Mucosa of descending colon (tissue), 3 donors: Measurements from ENCODE around the gene ZCCHC14. TPM values are rescaled to one million over a fixed set of nuclear protein-coding genes. Genes with fewer than 3 reads are reported as not detected.

Source experiments
- ATAC-seq: fragments of 200-7000 bp; cut with Tn5 transposase; one replicate; pipeline ENCODE4 v1.9.1; 2020; ENCODE audit warnings: mild to moderate bottlenecking, moderate library complexity
- DNase-seq, 3 donors: peaks; one replicate each; pipeline ENCODE4 v3.0.0-alpha.2; 2020
- H3K36me3 ChIP-seq: fragments of 200-600 bp; one replicate; pipeline ENCODE4 v1.8.0; 2021; ENCODE audit warnings: low read depth, mild to moderate bottlenecking
- H3K4me1 ChIP-seq: fragments of 200-600 bp; one replicate; pipeline ENCODE4 v1.8.0; 2021; ENCODE audit warnings: low read depth, mild to moderate bottlenecking
- H3K4me3 ChIP-seq: fragments of 200-600 bp; one replicate; pipeline ENCODE4 v1.8.0; 2021; ENCODE audit warnings: mild to moderate bottlenecking
- H3K9me3 ChIP-seq: fragments of 200-600 bp; one replicate; pipeline ENCODE4 v1.8.0; 2021; ENCODE audit warnings: mild to moderate bottlenecking
- intact Hi-C, 2 donors: fragments of 100-400 bp; cut with DNase I in 1 of 2; cut with micrococcal nuclease in 1 of 2; formaldehyde crosslinking; loops; one replicate each; pipeline versions ENCODE4 v1.11.0 to v1.11.1; 2022; cut with DNase I, micrococcal nuclease
- total RNA-seq, 3 donors: library from RNA; stranded (reverse); fragmentation: NEBNext Ultra II Directional in 2 of 3; extraction: Animal tissue kit (Norgen Biotek cat#: 25700) in 2 of 3; gene quantifications; one replicate each; pipeline versions ENCODE4 v1.2.1 to v1.2.4, GENCODE V29; 2021 to 2023
- TF ChIP-seq, protein P1 (sequence below): fragments of 200-600 bp; IDR thresholded peaks from one replicate; pipeline ENCODE4 v1.8.0; 2022; ENCODE audit warnings: antibody characterized with exemption, mild to moderate bottlenecking
- donor health status: DM: no; HTN: no; CAD: no; lungs with moderate emphysema.
- donor health status: DM: no; HTN: no; CAD: no.
- donor health status: DM: no; HTN: yes; CAD: no.

The ZCCHC14 gene
- total RNA-seq, 3 donors from 2014 or later = 30.3 to 36.4 (median 32.3) TPM

DNA sequence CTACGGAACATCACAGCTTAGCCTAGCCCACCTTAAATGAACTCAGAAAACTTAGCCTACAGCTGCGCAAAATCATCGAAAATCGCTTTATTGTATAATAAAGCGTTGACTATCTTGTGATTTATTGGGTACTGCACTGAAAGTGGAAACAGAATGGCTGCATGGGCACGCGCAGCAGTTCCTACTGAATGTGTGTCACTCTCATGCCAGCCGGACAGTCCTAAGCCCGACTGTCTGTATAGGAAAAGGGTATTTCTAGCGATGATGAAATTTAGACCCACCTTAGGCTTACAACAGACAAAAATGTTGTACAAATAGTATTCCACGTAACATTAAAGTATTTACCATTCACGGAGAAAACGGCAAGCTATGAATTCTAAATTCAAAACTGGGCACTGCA is 118.5 kb downstream of the ZCCHC14 start:
- TF ChIP-seq, protein P1, sequence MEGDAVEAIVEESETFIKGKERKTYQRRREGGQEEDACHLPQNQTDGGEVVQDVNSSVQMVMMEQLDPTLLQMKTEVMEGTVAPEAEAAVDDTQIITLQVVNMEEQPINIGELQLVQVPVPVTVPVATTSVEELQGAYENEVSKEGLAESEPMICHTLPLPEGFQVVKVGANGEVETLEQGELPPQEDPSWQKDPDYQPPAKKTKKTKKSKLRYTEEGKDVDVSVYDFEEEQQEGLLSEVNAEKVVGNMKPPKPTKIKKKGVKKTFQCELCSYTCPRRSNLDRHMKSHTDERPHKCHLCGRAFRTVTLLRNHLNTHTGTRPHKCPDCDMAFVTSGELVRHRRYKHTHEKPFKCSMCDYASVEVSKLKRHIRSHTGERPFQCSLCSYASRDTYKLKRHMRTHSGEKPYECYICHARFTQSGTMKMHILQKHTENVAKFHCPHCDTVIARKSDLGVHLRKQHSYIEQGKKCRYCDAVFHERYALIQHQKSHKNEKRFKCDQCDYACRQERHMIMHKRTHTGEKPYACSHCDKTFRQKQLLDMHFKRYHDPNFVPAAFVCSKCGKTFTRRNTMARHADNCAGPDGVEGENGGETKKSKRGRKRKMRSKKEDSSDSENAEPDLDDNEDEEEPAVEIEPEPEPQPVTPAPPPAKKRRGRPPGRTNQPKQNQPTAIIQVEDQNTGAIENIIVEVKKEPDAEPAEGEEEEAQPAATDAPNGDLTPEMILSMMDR = no peak
- no peak for ATAC-seq
- Histone ChIP-seq H3K4me3 (no peak overlapping the region), H3K9me3 (no peaks in the 10 kb centered on the region), H3K4me1 (peaks cover 9% of the 10 kb centered on the region), H3K36me3 (no peaks in the 10 kb centered on the region)
- intact Hi-C loops = no loop called here
- DNase-seq = no peak

DNA sequence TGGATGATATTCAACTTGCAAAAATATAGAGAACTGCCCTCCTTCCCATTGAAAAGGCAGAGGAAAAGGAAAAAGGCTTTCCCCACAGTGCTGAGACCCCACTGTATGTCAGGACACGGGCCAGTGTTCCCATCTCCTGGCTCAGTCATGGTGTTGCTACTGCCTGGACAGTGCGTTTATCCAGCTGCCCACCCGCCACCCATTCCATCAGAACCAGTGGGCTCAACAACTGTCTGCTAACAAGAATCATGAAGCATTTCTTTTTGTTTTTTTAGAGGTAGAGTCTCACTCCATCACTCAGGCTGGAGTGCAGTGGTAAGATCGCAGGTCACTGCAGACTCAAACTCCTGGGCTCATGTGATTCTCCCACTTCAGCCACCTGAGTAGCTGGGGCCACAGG is 120.5 kb downstream of the ZCCHC14 start:
- TF ChIP-seq, protein P1 = no peak
- intact Hi-C loops = no loop called here
- ATAC-seq = no peak
- peaks cover 9% of the 10 kb centered on the region for H3K4me1 ChIP-seq
- no peak for DNase-seq
- H3K36me3 ChIP-seq = no peaks in the 10 kb centered on the region
- no peak overlapping the region for H3K4me3 ChIP-seq
- no peaks in the 10 kb centered on the region for H3K9me3 ChIP-seq

DNA sequence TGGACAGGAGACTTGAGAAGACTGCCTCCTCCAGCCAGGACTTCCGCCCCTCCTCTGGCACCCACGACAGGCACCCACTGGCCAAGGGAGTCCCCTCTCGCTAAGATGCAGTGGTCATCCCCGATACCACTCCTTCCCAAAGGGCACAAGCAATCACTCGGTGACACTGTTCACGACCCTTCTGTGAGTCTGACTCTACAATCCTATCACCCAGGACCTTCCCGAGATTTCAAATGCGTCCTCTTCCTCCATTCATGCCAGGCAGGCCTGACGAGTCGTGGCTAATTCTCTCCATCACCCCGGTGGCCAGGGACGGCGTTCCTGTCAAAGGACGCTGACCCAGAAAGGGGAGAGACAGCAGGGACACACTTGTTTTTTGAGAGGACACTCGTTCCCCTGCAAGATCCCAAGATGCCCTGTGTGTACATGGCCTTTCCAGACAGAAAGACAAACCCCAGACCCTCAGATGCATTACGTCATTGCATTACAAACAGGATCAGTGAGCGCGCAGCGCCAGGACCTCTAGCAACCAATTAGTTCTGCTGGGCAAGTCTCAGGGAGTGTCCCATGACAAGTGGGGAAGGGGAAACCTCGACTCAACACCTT is 121.5 kb downstream of the ZCCHC14 start:
- TF ChIP-seq, protein P1 = no peak
- no peak for ATAC-seq
- Histone ChIP-seq H3K36me3 (no peaks in the 10 kb centered on the region), H3K4me1 (peaks cover 16% of the 10 kb centered on the region), H3K4me3 (no peak overlapping the region), H3K9me3 (no peaks in the 10 kb centered on the region)
- DNase-seq = no peak
- intact Hi-C loops = no loop called here

DNA sequence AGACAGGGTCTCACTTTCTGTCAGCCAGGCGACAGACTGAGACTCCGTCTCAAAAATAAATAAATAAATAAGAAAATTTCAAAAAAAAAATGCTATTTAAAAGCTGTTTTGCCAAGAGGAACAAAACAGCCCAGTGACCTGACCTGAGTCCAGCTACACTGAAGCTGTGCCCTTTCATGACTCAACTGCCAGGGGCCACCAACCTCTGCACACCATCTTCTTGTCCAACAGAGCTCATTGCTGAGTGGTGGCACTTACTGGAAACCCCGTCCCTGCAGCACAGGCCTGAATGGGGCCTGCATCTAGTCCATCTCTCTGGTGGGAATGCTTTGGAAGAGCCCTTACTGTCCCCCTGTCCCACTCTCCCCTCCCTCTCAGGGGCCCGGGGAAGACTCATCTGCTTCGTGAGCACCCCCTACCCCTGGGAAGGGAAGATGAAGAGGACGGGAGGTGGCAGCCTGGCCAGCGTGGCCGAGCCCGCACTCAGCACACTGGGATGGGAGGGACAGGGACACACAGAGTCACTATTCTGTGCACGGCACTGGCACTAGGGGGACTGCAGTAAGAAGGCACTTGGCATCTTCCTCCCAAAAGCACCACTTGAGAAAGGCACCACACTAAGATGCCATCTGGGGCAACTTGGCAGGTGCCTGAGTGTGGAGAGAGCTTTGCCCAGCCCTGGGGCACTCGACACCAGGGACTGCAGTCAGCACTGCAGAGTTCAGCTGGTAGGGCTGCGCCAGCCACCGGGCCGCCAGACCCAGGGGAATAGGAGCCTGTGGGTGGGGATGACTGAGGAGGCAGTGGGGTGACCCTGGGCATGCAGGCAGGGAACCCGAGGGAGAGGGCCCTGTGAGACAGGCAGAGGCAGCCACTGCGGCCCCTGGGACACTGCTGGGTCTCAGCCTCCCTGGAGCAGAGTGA is 122.8 kb downstream of the ZCCHC14 start:
- no peaks in the 10 kb centered on the region for H3K9me3 ChIP-seq
- TF ChIP-seq, protein P1 = no peak
- H3K36me3 ChIP-seq = no peaks in the 10 kb centered on the region
- ATAC-seq (no peak), DNase-seq (peak in 1 of 3 donors; percentile 48)
- H3K4me1 ChIP-seq = peaks cover 25% of the 10 kb centered on the region
- H3K4me3 ChIP-seq = no peak overlapping the region
- intact Hi-C loops = no loop called here

DNA sequence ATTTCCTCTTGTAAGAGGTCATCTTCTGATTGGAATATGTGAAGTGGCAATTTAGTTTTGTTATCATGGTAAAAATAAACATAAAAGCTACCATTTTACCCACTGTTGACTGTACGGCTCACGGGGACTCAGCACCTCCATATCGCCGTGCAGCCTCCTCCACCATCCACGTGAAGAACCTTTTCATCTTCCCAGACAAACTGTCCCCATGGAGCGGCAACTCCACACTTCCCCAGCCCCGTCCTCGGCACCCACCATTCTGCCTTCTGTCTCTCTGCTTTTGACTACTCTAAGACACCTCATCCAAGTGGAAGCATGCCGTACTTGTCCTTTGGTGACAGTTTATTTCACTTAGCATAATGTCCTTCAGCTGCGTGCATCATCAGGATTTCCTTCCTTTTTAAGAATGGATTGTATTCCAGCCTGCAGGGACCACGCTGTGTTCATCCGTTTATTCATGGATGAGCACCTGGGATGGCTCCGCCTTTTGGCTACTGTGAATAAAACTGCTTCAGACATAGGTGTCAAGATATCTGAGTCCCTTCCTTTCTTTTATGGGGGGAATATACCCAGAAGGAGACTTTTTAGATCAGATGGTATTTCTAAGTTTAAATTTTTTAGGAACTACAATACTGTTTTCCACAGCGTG is 123.6 kb downstream of the ZCCHC14 start:
- H3K9me3 ChIP-seq = no peaks in the 10 kb centered on the region
- no peak for ATAC-seq
- no peak overlapping the region for H3K4me3 ChIP-seq
- intact Hi-C loops = no loop called here
- TF ChIP-seq, protein P1 = no peak
- peak in 1 of 3 donors; percentile 15 for DNase-seq
- H3K36me3 ChIP-seq = no peaks in the 10 kb centered on the region
- H3K4me1 ChIP-seq = peaks cover 25% of the 10 kb centered on the region
